GM23338 (cell line): Measurements from ENCODE around the gene ABCC9. TPM values are rescaled to one million over a fixed set of nuclear protein-coding genes. Genes with fewer than 3 reads are reported as not detected.

ENCODE experiments used
- ATAC-seq: fragments of 200-7000 bp; cut with Tn5 transposase; 3 replicates; pipeline ENCODE4 v1.9.1; 2020
- DNase-seq: peaks from one replicate; pipeline ENCODE4 v3.0.0-alpha.2; 2015; ENCODE audit warnings: low spot score
- H2AFZ ChIP-seq: fragments of 200-600 bp; sonication (generic); 2 replicates; pipeline ENCODE4 v1.8.0; 2016; ENCODE audit warnings: antibody characterized with exemption, mild to moderate bottlenecking, moderate library complexity
- H3F3A ChIP-seq: fragments of 200-600 bp; sonication (generic); replicated peaks from 2 replicates; pipeline ENCODE4 v1.8.0; 2017; ENCODE audit warnings: antibody characterized with exemption, mixed run types, low read depth
- H3K27ac ChIP-seq: fragments of 200-600 bp; sonication (generic); 2 replicates; pipeline ENCODE4 v1.6.1; 2016; ENCODE audit warnings: low read depth
- H3K27me3 ChIP-seq: fragments of 200-600 bp; sonication (generic); 2 replicates; pipeline ENCODE4 v1.8.0; 2016; ENCODE audit warnings: mild to moderate bottlenecking, mixed run types, moderate library complexity; ENCODE audit not compliant: insufficient read depth
- H3K36me3 ChIP-seq: fragments of 200-600 bp; sonication (generic); 2 replicates; pipeline ENCODE4 v1.8.0; 2016; ENCODE audit warnings: mild to moderate bottlenecking; ENCODE audit not compliant: insufficient read depth
- H3K4me1 ChIP-seq: fragments of 200-600 bp; sonication (generic); 2 replicates; pipeline ENCODE4 v1.8.0; 2016; ENCODE audit warnings: mild to moderate bottlenecking, moderate library complexity; ENCODE audit not compliant: insufficient read depth
- H3K4me2 ChIP-seq: fragments of 200-600 bp; sonication (generic); 2 replicates; pipeline ENCODE4 v1.7.1; 2017; ENCODE audit warnings: mixed run types
- H3K4me3 ChIP-seq: fragments of 200-600 bp; sonication (generic); 2 replicates; pipeline ENCODE4 v1.6.1; 2016; ENCODE audit warnings: mixed run types
- H3K79me2 ChIP-seq: fragments of 200-600 bp; sonication (generic); replicated peaks from 2 replicates; pipeline ENCODE4 v1.8.0; 2017; ENCODE audit warnings: mild to moderate bottlenecking; ENCODE audit not compliant: insufficient read depth
- H3K9me2 ChIP-seq: fragments of 200-600 bp; sonication (generic); 2 replicates; pipeline ENCODE4 v1.8.0; 2017; ENCODE audit not compliant: insufficient read depth
- H4K20me1 ChIP-seq: fragments of 200-600 bp; sonication (generic); replicated peaks from 2 replicates; pipeline ENCODE4 v1.8.0; 2017; ENCODE audit warnings: mild to moderate bottlenecking; ENCODE audit not compliant: insufficient read depth
- H3K27ac Mint-ChIP-seq: 2 replicates; pipeline ENCODE4 v1.8.0; 2020; ENCODE audit warnings: inconsistent platforms, mild to moderate bottlenecking, moderate library complexity, mixed read lengths
- H3K27me3 Mint-ChIP-seq: 3 replicates; pipeline ENCODE4 v1.8.0; 2022; ENCODE audit warnings: low read depth, mild to moderate bottlenecking, moderate library complexity, mixed read lengths, inconsistent platforms; ENCODE audit not compliant: insufficient read depth, poor library complexity
- H3K36me3 Mint-ChIP-seq: 3 replicates; pipeline ENCODE4 v1.8.0; 2021; ENCODE audit warnings: low read depth, mild to moderate bottlenecking, inconsistent platforms, moderate library complexity, mixed read lengths
- H3K4me1 Mint-ChIP-seq: 3 replicates; pipeline ENCODE4 v1.8.0; 2020; ENCODE audit warnings: mild to moderate bottlenecking, inconsistent platforms, mixed read lengths
- H3K4me3 Mint-ChIP-seq: 3 replicates; pipeline ENCODE4 v1.8.0; 2021; ENCODE audit warnings: moderate library complexity, mild to moderate bottlenecking, inconsistent platforms, mixed read lengths
- H3K9me3 Mint-ChIP-seq: 3 replicates; pipeline ENCODE4 v1.8.0; 2020; ENCODE audit warnings: moderate library complexity, mild to moderate bottlenecking, inconsistent platforms, mixed read lengths
- CREB1 ChIP-seq: fragments of 250-450 bp; sonication (Bioruptor Pico); IDR thresholded peaks from 2 replicates; pipeline ENCODE4 v1.5.0; 2020; ENCODE audit warnings: low read depth, mild to moderate bottlenecking, moderate library complexity
- CTCF ChIP-seq, 2 experiments: fragments of 200-600 bp in 1 of 2; sonication (generic) in 1 of 2; conservative IDR thresholded peaks; 2 replicates each; pipeline versions ENCODE4 v1.5.1 to v1.6.1; 2016 to 2017; ENCODE audit warnings: antibody characterized with exemption in 2 of 2, low read depth in 2 of 2, mild to moderate bottlenecking in 2 of 2, moderate library complexity in 1 of 2
- ETS1 ChIP-seq: IDR thresholded peaks from 2 replicates; pipeline ENCODE4 v1.6.1; 2016; ENCODE audit warnings: antibody characterized with exemption
- EZH2phosphoT487 ChIP-seq: fragments of 200-600 bp; sonication (generic); IDR thresholded peaks from one replicate; pipeline ENCODE4 v1.8.1; 2018; ENCODE audit warnings: antibody characterized with exemption; ENCODE audit not compliant: unreplicated experiment
- JUNB ChIP-seq: IDR thresholded peaks from one replicate; pipeline ENCODE4 v1.6.1; 2016; ENCODE audit warnings: antibody characterized with exemption; ENCODE audit not compliant: unreplicated experiment
- NANOG ChIP-seq: IDR thresholded peaks from 2 replicates; pipeline ENCODE4 v1.6.1; 2016; ENCODE audit warnings: antibody characterized with exemption, borderline replicate concordance
- POLR2AphosphoS5 ChIP-seq: IDR thresholded peaks from 2 replicates; pipeline ENCODE4 v1.6.1; 2016; ENCODE audit warnings: antibody characterized with exemption, low read depth
- REST ChIP-seq: IDR thresholded peaks from one replicate; pipeline ENCODE4 v1.6.1; 2018; ENCODE audit warnings: antibody characterized with exemption; ENCODE audit not compliant: unreplicated experiment
- STAT1 ChIP-seq: IDR thresholded peaks from one replicate; pipeline ENCODE4 v1.6.1; 2016; ENCODE audit warnings: antibody characterized with exemption; ENCODE audit not compliant: unreplicated experiment
- ZNF114 ChIP-seq: fragments of 250-450 bp; sonication (Bioruptor Pico); IDR thresholded peaks from 2 replicates; pipeline ENCODE4 v1.5.0; 2020; ENCODE audit warnings: mild to moderate bottlenecking, moderate library complexity
- ZNF331 ChIP-seq: fragments of 250-450 bp; sonication (Bioruptor Pico); IDR thresholded peaks from 2 replicates; pipeline ENCODE4 v1.5.0; 2020; ENCODE audit warnings: low read depth, mild to moderate bottlenecking, moderate library complexity
- ZNF462 ChIP-seq: fragments of 250-450 bp; sonication (Bioruptor Pico); IDR thresholded peaks from 2 replicates; pipeline ENCODE4 v1.5.0; 2020; ENCODE audit warnings: mild to moderate bottlenecking, moderate library complexity
- polyA plus RNA-seq: library from polyadenylated mRNA; unstranded; fragments of >200 nt; fragmentation: Nextera tagmentation; extraction: Ambion mirVana; gene quantifications from 2 replicates; pipeline ENCODE4 v1.2.1, GENCODE V29; 2016
- total RNA-seq: library from RNA; depleted of rRNA; stranded (reverse); fragments of >200 nt; shearing (Covaris generic); gene quantifications from 2 replicates; pipeline ENCODE4 v1.2.3, GENCODE V29; 2014

ABCC9 gene
- total and polyA plus RNA-seq, 2 experiments from 2014 or later = not detected

- Mint-ChIP-seq H3K4me3 (no peak overlapping the region), H3K36me3 (no peaks in the 10 kb centered on the region), H3K27ac (no peak overlapping the region), H3K27me3 (no peaks in the 10 kb centered on the region), H3K4me1 (no peaks in the 10 kb centered on the region), H3K9me3 (peaks cover 3% of the 10 kb centered on the region; the same call in 1 of the 3 replicates)
- DNase-seq = no peak
- H3K4me1 ChIP-seq = no peaks in the 10 kb centered on the region
- H3K36me3 ChIP-seq = no peaks in the 10 kb centered on the region
- no peaks in the 10 kb centered on the region for H3K27me3 ChIP-seq
- H3K79me2 ChIP-seq = no peaks in the 10 kb centered on the region
- H3K27ac ChIP-seq = no peak overlapping the region
- no peak for ATAC-seq
- H3K9me2 ChIP-seq = 0 out of 2 replicates have a peak, but pooled peaks cover 5% of the 10 kb centered on the region
- no peaks in the 10 kb centered on the region for H4K20me1 ChIP-seq
- no peak overlapping the region for H3K4me2 ChIP-seq
- no peak overlapping the region for H3K4me3 ChIP-seq
- H3F3A ChIP-seq = no peaks in the 10 kb centered on the region
- no peak for TF ChIP-seq ZNF114 (CRISPR knock-in tag)
- TF ChIP-seq CREB1 (CRISPR knock-in tag) = no peak
- no peak for TF ChIP-seq ZNF331 (CRISPR knock-in tag)
- TF ChIP-seq JUNB = no peak
- TF ChIP-seq CTCF (conservative IDR thresholded peaks at IDR 0.05; ENCODE audit: low read depth in 2 of 2) = no peak
- no peak for TF ChIP-seq REST
- no peak for TF ChIP-seq ZNF462
- TF ChIP-seq POLR2AphosphoS5 = no peak
- TF ChIP-seq STAT1 = no peak
- no peak for TF ChIP-seq NANOG
- TF ChIP-seq ETS1 = no peak
- TF ChIP-seq EZH2phosphoT487 = no peak
- no peak overlapping the region for H2AFZ ChIP-seq
Measured at GRCh38 chr12:21797539-21797938, 143.7 kb downstream of the ABCC9 start.
